IPS-NIHi7 (cell line): ENCODE measurements around the gene CRYBB1.

ENCODE experiments used
- DNase-seq: peaks from one replicate; pipeline ENCODE4 v3.0.0; 2012; ENCODE audit warnings: mixed read lengths; ENCODE audit errors: extremely low spot score

CRYBB1 gene

GRCh38 chr22:26606611-26607010 lies 11.2 kb downstream of the CRYBB1 start:
- no peak for DNase-seq

GRCh38 chr22:26604368-26604767 lies 13.5 kb downstream of the CRYBB1 start:
- no peak for DNase-seq

- DNase-seq = no peak
Observed at GRCh38 chr22:26602127-26602526, 15.7 kb downstream of the CRYBB1 start.

- no peak for DNase-seq
Observed at GRCh38 chr22:26601726-26602125, 16.1 kb downstream of the CRYBB1 start.

GRCh38 chr22:26599505-26599904 lies 18.3 kb downstream of the CRYBB1 start:
- no peak for DNase-seq

GRCh38 chr22:26597480-26597879 lies 20.3 kb downstream of the CRYBB1 start:
- DNase-seq = no peak

- DNase-seq = no peak
Observed at GRCh38 chr22:26597026-26597425, 20.8 kb downstream of the CRYBB1 start.

- DNase-seq = no peak
Observed at GRCh38 chr22:26593763-26594162, 24.1 kb downstream of the CRYBB1 start.

- no peak for DNase-seq
Observed at GRCh38 chr22:26592421-26592891, 25.4 kb downstream of the CRYBB1 start.

GRCh38 chr22:26589845-26590736 lies 27.7 kb downstream of the CRYBB1 start, which contains the start of gene TPST2:
Gene TPST2, minus strand, starts transcription at chr22:26590132. Its CDS starts 48,502 bp downstream, at chr22:26541630.
- DNase-seq = peak; percentile 93

- DNase-seq = peak; percentile 45
Observed at GRCh38 chr22:26589367-26589844, 28.4 kb downstream of the CRYBB1 start.

- DNase-seq = no peak
Observed at GRCh38 chr22:26588729-26589366, 29.0 kb downstream of the CRYBB1 start.

- DNase-seq = no peak
Observed at GRCh38 chr22:26587991-26588613, 29.7 kb downstream of the CRYBB1 start.

GRCh38 chr22:26586556-26587325 lies 31.1 kb downstream of the CRYBB1 start:
- no peak for DNase-seq

- DNase-seq = no peak
Observed at GRCh38 chr22:26585104-26585790, 32.6 kb downstream of the CRYBB1 start.

- no peak for DNase-seq
Observed at GRCh38 chr22:26584010-26584409, 33.8 kb downstream of the CRYBB1 start.

GRCh38 chr22:26581633-26582168 lies 36.1 kb downstream of the CRYBB1 start:
- DNase-seq = no peak

GRCh38 chr22:26581026-26581425 lies 36.8 kb downstream of the CRYBB1 start:
- no peak for DNase-seq

GRCh38 chr22:26580240-26580962 lies 37.4 kb downstream of the CRYBB1 start:
- DNase-seq = peak; percentile 53

- DNase-seq = no peak
Observed at GRCh38 chr22:26579331-26579886, 38.4 kb downstream of the CRYBB1 start.
